Liver (tissue), 9 donors: ENCODE measurements around the gene TMEM116. TPM values are rescaled to one million over a fixed set of nuclear protein-coding genes. Genes with fewer than 3 reads are reported as not detected.

Source experiments
- DNase-seq: peaks from one replicate; pipeline ENCODE4 v3.0.0-alpha.2; 2017; ENCODE audit warnings: low spot score
- H3K27ac ChIP-seq, 2 donors: one replicate each; pipeline ENCODE4 v1.7.0; 2013; ENCODE audit warnings: inconsistent platforms in 2 of 2, low read length in 2 of 2, control low read depth in 1 of 2, low read depth in 1 of 2, mild to moderate bottlenecking in 1 of 2
- H3K27me3 ChIP-seq, 4 donors: one replicate each; pipeline versions ENCODE4 v1.6.1 to v1.7.0; 2013; ENCODE audit warnings: low read length in 3 of 4, inconsistent platforms in 1 of 4, mild to moderate bottlenecking in 1 of 4, moderate library complexity in 1 of 4; ENCODE audit not compliant: control insufficient read depth in 4 of 4, insufficient read depth in 4 of 4
- H3K36me3 ChIP-seq, 4 donors: one replicate each; pipeline versions ENCODE4 v1.6.1 to v1.7.0; 2013; ENCODE audit warnings: low read length in 3 of 4, mild to moderate bottlenecking in 3 of 4, low read depth in 1 of 4, moderate library complexity in 1 of 4; ENCODE audit not compliant: control insufficient read depth in 4 of 4, insufficient read depth in 3 of 4
- H3K4me1 ChIP-seq, 4 donors: one replicate each; pipeline versions ENCODE4 v1.6.1 to v1.7.0; 2013; ENCODE audit warnings: low read length in 3 of 4, mild to moderate bottlenecking in 3 of 4, moderate library complexity in 1 of 4; ENCODE audit not compliant: control insufficient read depth in 4 of 4, insufficient read depth in 4 of 4
- H3K4me3 ChIP-seq, 3 donors: one replicate each; pipeline versions ENCODE4 v1.6.1 to v1.7.0; 2013; ENCODE audit warnings: low read length in 3 of 3, control low read depth in 1 of 3, low read depth in 1 of 3, mild to moderate bottlenecking in 1 of 3
- H3K9ac ChIP-seq, 2 donors: one replicate each; pipeline ENCODE4 v1.7.0; 2013; ENCODE audit warnings: low read length in 2 of 2, mild to moderate bottlenecking in 2 of 2, moderate library complexity in 2 of 2, control low read depth in 1 of 2, low read depth in 1 of 2
- H3K9me3 ChIP-seq, 4 donors: one replicate each; pipeline versions ENCODE4 v1.6.1 to v1.7.0; 2013; ENCODE audit warnings: low read length in 3 of 4; ENCODE audit not compliant: control insufficient read depth in 4 of 4
- EGR1 ChIP-seq, 2 donors: IDR thresholded peaks; 2 replicates each; pipeline ENCODE4 v1.6.1; 2016 to 2018; ENCODE audit warnings: antibody characterized with exemption in 2 of 2, low read depth in 2 of 2
- FOXA1 ChIP-seq: IDR thresholded peaks from 2 replicates; pipeline ENCODE4 v1.6.1; 2016; ENCODE audit warnings: antibody characterized with exemption
- FOXA2 ChIP-seq: IDR thresholded peaks from 2 replicates; pipeline ENCODE4 v1.6.1; 2016; ENCODE audit warnings: antibody characterized with exemption
- HNF4A ChIP-seq, 2 donors: conservative IDR thresholded peaks; 2 replicates each; pipeline ENCODE4 v1.6.1; 2016; ENCODE audit warnings: antibody characterized with exemption in 2 of 2, mild to moderate bottlenecking in 2 of 2
- HNF4G ChIP-seq: IDR thresholded peaks from 2 replicates; pipeline ENCODE4 v1.6.1; 2016; ENCODE audit warnings: antibody characterized with exemption
- JUND ChIP-seq, 2 donors: IDR thresholded peaks; 2 replicates each; pipeline ENCODE4 v1.6.1; 2016; ENCODE audit warnings: antibody characterized with exemption in 2 of 2
- NR2F2 ChIP-seq: IDR thresholded peaks from 2 replicates; pipeline ENCODE4 v1.6.1; 2016; ENCODE audit warnings: antibody characterized with exemption
- RXRA ChIP-seq, 2 donors: IDR thresholded peaks; 2 replicates each; pipeline ENCODE4 v1.6.1; 2017 to 2018; ENCODE audit warnings: antibody characterized with exemption in 2 of 2, mild to moderate bottlenecking in 1 of 2
- TAF1 ChIP-seq: conservative IDR thresholded peaks from 2 replicates; pipeline ENCODE4 v1.6.1; 2016; ENCODE audit warnings: antibody characterized with exemption, mild to moderate bottlenecking
- YY1 ChIP-seq: IDR thresholded peaks from 2 replicates; pipeline ENCODE4 v1.6.1; 2016; ENCODE audit warnings: antibody characterized with exemption, mild to moderate bottlenecking
- WGBS: extraction: QIAGEN DNeasy Blood & Tissue Kit; methylation state at CpG from one replicate; pipeline ENCODE4 v1.1.7; 2013; 5-methylcytosine and 5-hydroxymethylcytosine counted together
- polyA plus RNA-seq, 2 donors: library from polyadenylated mRNA; stranded (reverse) in 1 of 2; unstranded in 1 of 2; fragments of 200-250 nt in 1 of 2; fragments of >200 nt in 1 of 2; fragmentation: Nextera tagmentation in 1 of 2; extraction: Ambion mirVana in 1 of 2; gene quantifications; one replicate each; pipeline versions ENCODE4 v1.2.1 to v1.2.3, GENCODE V29; 2013 to 2015
- total RNA-seq, 2 donors: library from RNA; depleted of rRNA; stranded (reverse); fragments of >200 nt; gene quantifications; one replicate each; pipeline ENCODE4 v1.2.3, GENCODE V29; 2014
- TF ChIP-seq, protein P1 (sequence below): IDR thresholded peaks from 2 replicates; pipeline ENCODE4 v1.6.1; 2016; ENCODE audit warnings: antibody characterized with exemption
- TF ChIP-seq, protein P2 (sequence below): IDR thresholded peaks from 2 replicates; pipeline ENCODE4 v1.6.1; 2016; ENCODE audit warnings: antibody characterized with exemption, mild to moderate bottlenecking
- donor health status: healthy.
- donor health status: healthy.
- donor health status: healthy.
- donor health status: healthy.
- donor health status: healthy.

TMEM116 gene
- total and polyA plus RNA-seq, 4 donors = 4.9 to 11.6 (median 6.6) TPM

- DNase-seq = no peak
- H3K9me3 ChIP-seq = no peaks in the 10 kb centered on the region
- H3K4me3 ChIP-seq = no peak overlapping the region
- no peaks in the 10 kb centered on the region for H3K36me3 ChIP-seq
- no peaks in the 10 kb centered on the region for H3K27me3 ChIP-seq
- TF ChIP-seq FOXA1 = no peak
- TF ChIP-seq, protein P1, sequence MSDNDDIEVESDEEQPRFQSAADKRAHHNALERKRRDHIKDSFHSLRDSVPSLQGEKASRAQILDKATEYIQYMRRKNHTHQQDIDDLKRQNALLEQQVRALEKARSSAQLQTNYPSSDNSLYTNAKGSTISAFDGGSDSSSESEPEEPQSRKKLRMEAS = no peak
- no peak overlapping the region for H3K9ac ChIP-seq
- no peak overlapping the region for H3K27ac ChIP-seq
- H3K4me1 ChIP-seq = no peaks in the 10 kb centered on the region
Observed at GRCh38 chr12:111976860-111977259, 36.1 kb downstream of the TMEM116 start.

DNA sequence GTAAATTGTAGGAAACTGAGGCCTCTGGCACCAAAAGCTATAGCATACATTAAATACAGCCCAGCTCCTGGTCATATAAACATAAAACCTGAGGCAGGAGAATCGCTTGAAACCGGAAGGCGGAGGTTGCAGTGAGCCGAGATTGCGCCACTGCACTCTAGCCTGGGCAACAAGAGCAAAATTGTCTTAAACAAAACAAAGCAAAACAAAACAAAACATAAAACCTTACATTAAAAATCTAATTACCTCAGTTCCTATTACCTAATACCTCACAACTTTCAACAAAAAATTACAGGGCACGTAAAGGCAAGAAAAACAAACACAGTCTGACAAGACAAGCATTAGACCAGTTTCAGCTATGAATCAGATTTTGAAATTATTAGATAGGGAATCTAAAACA is 36.7 kb downstream of the TMEM116 start:
- H3K4me3 ChIP-seq = no peak overlapping the region
- no peak for TF ChIP-seq EGR1 (IDR thresholded peaks at IDR 0.05; ENCODE audit: low read depth in 2 of 2)
- no peak for TF ChIP-seq YY1
- TF ChIP-seq TAF1 = no peak
- no peak for TF ChIP-seq FOXA1
- TF ChIP-seq NR2F2 = no peak
- TF ChIP-seq, protein P2, sequence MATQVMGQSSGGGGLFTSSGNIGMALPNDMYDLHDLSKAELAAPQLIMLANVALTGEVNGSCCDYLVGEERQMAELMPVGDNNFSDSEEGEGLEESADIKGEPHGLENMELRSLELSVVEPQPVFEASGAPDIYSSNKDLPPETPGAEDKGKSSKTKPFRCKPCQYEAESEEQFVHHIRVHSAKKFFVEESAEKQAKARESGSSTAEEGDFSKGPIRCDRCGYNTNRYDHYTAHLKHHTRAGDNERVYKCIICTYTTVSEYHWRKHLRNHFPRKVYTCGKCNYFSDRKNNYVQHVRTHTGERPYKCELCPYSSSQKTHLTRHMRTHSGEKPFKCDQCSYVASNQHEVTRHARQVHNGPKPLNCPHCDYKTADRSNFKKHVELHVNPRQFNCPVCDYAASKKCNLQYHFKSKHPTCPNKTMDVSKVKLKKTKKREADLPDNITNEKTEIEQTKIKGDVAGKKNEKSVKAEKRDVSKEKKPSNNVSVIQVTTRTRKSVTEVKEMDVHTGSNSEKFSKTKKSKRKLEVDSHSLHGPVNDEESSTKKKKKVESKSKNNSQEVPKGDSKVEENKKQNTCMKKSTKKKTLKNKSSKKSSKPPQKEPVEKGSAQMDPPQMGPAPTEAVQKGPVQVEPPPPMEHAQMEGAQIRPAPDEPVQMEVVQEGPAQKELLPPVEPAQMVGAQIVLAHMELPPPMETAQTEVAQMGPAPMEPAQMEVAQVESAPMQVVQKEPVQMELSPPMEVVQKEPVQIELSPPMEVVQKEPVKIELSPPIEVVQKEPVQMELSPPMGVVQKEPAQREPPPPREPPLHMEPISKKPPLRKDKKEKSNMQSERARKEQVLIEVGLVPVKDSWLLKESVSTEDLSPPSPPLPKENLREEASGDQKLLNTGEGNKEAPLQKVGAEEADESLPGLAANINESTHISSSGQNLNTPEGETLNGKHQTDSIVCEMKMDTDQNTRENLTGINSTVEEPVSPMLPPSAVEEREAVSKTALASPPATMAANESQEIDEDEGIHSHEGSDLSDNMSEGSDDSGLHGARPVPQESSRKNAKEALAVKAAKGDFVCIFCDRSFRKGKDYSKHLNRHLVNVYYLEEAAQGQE = no peak
- no peak for TF ChIP-seq HNF4A (conservative IDR thresholded peaks at IDR 0.05)
- TF ChIP-seq JUND (IDR thresholded peaks at IDR 0.05) = no peak
- TF ChIP-seq, protein P1 = no peak
- TF ChIP-seq FOXA2 = no peak
- no peak for TF ChIP-seq RXRA (IDR thresholded peaks at IDR 0.05)
- WGBS = 96% methylated on average over 6 of the region's 6 CpGs

GRCh38 chr12:111975161-111975931 is 37.6 kb downstream of the TMEM116 start:
- WGBS = 82% methylated on average over 5 of the region's 5 CpGs
- DNase-seq = no peak
- Histone ChIP-seq H3K9ac (no peak overlapping the region), H3K27ac (no peak overlapping the region), H3K4me3 (no peak overlapping the region), H3K36me3 (no peaks in the 10 kb centered on the region), H3K4me1 (no peaks in the 10 kb centered on the region), H3K27me3 (no peaks in the 10 kb centered on the region), H3K9me3 (peaks cover 0 to 2% (median under 1%) of the 10 kb centered on the region in 4 donors)
- TF ChIP-seq, protein P1 = no peak
- TF ChIP-seq HNF4G = no peak

More for the DNA sequence above, 36.7 kb downstream of the TMEM116 start:
- Histone ChIP-seq H3K27me3 (no peaks in the 10 kb centered on the region), H3K9ac (no peak overlapping the region), H3K4me1 (no peaks in the 10 kb centered on the region), H3K27ac (no peak overlapping the region), H3K9me3 (no peaks in the 10 kb centered on the region), H3K36me3 (no peaks in the 10 kb centered on the region)
- no peak for DNase-seq
